ENCODE results near the gene USP40. TPM values are rescaled to one million over a fixed set of nuclear protein-coding genes. Genes with fewer than 3 reads are reported as not detected.

USP40 gene
- total RNA-seq, 6 experiments from 2014 or later, result 22.8 to 27.4 (median 24.3) TPM

DNA sequence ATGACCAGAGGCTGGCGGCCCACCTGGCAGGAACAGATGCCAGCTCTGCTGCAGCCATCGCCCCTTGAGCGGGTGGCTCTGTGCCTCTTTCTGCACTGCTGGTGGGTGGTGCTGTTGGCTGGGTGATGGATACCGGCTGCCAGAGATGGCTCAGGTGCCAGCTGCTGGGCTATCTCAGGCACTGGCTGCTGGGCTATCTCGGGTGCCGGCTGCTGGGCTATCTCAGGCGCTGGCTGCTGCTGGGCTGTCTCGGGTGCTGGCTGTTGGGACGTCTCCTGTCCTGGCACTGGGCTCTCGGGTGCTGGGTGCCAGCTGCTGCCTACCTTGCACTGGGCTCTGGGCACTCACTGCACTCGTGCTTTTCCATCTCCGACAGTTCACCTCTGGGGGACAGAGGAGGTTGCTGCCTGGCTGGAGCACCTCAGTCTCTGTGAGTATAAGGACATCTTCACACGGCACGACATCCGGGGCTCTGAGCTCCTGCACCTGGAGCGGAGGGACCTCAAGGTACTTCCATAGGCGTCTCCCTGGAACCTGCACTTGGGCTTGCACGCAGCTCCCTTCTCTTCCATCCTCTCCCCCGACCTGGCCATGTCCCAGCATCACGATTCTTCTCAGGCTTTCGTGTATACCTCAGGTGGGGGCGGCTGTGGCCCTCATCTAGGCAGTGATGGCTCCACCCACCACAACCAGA lies 98.4 kb downstream of the USP40 start:
- Mint-ChIP-seq H3K36me3 (ENCODE audit: low read depth) (peaks cover 17% of the 10 kb centered on the region), H3K4me1 (ENCODE audit: low read depth) (no peaks in the 10 kb centered on the region), H3K27me3 (ENCODE audit: insufficient read depth) (peaks cover 3% of the 10 kb centered on the region), H3K27ac (no peak overlapping the region), H3K9me3 (no peaks in the 10 kb centered on the region), H3K4me3 (no peak overlapping the region)
- DNase-seq, result no peak
- TF ChIP-seq, protein P1, sequence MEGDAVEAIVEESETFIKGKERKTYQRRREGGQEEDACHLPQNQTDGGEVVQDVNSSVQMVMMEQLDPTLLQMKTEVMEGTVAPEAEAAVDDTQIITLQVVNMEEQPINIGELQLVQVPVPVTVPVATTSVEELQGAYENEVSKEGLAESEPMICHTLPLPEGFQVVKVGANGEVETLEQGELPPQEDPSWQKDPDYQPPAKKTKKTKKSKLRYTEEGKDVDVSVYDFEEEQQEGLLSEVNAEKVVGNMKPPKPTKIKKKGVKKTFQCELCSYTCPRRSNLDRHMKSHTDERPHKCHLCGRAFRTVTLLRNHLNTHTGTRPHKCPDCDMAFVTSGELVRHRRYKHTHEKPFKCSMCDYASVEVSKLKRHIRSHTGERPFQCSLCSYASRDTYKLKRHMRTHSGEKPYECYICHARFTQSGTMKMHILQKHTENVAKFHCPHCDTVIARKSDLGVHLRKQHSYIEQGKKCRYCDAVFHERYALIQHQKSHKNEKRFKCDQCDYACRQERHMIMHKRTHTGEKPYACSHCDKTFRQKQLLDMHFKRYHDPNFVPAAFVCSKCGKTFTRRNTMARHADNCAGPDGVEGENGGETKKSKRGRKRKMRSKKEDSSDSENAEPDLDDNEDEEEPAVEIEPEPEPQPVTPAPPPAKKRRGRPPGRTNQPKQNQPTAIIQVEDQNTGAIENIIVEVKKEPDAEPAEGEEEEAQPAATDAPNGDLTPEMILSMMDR (IDR thresholded peaks at IDR 0.05), result no peak

DNA sequence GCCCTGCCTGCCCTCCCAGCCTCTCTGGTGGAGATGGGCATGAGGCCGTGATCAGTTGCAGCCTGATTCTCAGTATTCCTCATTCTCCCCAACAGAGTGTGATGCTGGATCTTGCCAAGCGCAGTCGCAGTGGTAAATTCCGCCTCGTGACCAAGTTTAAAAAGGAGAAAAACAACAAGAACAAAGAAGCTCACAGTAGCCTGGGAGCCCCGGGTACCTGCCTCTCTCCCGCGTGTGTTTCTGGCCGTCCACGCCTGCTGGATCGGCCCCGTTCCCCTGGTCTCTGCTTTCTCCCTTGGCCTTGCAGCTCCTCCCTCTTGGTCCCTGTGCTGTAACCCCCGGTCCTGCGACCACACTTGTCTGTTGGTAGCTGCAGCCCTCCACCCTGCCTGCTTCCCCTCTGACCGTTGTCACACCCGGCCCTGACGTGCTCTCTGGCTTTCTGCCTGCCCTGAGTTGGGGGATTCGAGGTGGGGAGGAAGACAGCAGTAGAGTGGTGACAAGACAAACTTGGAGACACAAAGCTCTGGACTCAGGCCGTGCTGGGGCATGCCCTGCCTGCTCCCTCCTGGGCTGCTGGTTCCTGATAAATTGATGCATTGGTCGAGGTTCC lies 99.5 kb downstream of the USP40 start:
- H3K4me1 Mint-ChIP-seq (ENCODE audit: low read depth), result no peaks in the 10 kb centered on the region
- H3K36me3 Mint-ChIP-seq (ENCODE audit: low read depth), result peaks cover 6% of the 10 kb centered on the region
- TF ChIP-seq, protein P1 (IDR thresholded peaks at IDR 0.05), result no peak

DNA sequence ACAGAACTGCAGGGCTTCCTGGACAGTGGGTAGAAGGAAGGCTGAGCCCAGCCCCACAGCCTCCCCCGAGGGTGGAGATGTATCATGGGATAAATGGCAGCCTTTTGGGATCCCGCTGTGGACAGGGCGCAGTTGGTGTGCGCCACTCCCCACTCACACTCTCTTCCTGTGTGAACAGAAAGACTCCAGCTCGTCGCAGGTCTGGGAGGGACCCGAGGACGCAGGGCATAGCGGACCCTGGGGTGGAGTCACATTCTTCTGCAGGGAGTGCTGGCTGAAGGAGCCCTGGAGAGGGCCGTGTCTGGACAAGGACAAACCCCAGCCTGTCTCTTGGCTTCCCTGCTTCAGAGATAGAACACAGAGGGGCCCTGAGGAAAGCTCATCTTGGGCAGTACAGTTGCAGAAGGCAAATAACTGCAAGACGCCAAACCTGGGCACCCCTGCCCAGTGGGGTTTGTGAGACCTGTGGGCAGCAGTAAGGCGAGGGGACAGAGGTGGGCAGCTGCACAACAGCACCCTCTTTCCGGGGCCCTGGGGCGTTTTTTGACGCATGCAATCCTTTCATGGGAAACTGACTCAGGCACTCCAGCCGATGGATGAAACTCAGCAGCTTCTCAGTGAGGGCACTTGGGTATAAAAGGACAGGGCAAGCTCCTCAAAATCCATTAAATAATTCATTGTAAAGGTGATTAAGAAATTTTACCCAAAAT lies 101.9 kb downstream of the USP40 start:
- Mint-ChIP-seq H3K27ac (no peak overlapping the region), H3K9me3 (no peaks in the 10 kb centered on the region), H3K36me3 (ENCODE audit: low read depth) (peaks cover 6% of the 10 kb centered on the region; the same call in 1 of the 2 replicates), H3K4me1 (ENCODE audit: low read depth) (no peaks in the 10 kb centered on the region), H3K4me3 (no peak overlapping the region), H3K27me3 (ENCODE audit: insufficient read depth) (peaks cover 3% of the 10 kb centered on the region)
- TF ChIP-seq, protein P1 (IDR thresholded peaks at IDR 0.05), result no peak
- DNase-seq, result no peak

More for the DNA sequence above, 99.5 kb downstream of the USP40 start:
- H3K27ac Mint-ChIP-seq, result no peak overlapping the region
- H3K4me3 Mint-ChIP-seq, result no peak overlapping the region
- DNase-seq, result no peak
- H3K27me3 Mint-ChIP-seq (ENCODE audit: insufficient read depth), result peaks cover 3% of the 10 kb centered on the region
- H3K9me3 Mint-ChIP-seq, result no peaks in the 10 kb centered on the region

- Mint-ChIP-seq H3K4me1 (ENCODE audit: low read depth) (no peaks in the 10 kb centered on the region), H3K9me3 (no peaks in the 10 kb centered on the region), H3K4me3 (no peak overlapping the region), H3K27ac (no peak overlapping the region), H3K27me3 (ENCODE audit: insufficient read depth) (no peaks in the 10 kb centered on the region; the same call in 1 of the 2 replicates), H3K36me3 (ENCODE audit: low read depth) (peaks cover 6% of the 10 kb centered on the region; the same call in 1 of the 2 replicates)
- no peak for DNase-seq
- TF ChIP-seq, protein P1 (IDR thresholded peaks at IDR 0.05), result no peak
Measured at GRCh38 chr2:233464056-233464455, 102.5 kb downstream of the USP40 start.

DNA sequence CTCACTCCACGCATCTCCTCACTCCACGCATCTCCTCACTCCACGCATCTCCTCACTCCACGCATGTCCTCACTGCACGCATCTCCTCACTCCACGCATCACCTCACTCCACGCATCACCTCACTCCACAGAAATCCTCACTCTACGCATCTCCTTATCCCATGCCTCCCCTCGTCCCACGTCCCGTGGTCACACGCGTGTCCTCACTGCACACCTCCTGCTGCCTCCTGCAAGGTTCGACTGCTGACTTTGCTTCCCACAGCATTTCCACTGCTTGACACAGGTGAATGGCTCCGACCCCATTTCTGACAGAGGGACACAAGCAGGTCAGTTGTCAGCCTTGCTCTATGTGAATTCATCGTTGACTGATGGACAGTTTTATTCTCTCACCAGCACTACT lies 103.0 kb downstream of the USP40 start:
- Mint-ChIP-seq H3K27me3 (ENCODE audit: insufficient read depth) (no peaks in the 10 kb centered on the region; the same call in 1 of the 2 replicates), H3K36me3 (ENCODE audit: low read depth) (peaks cover 5% of the 10 kb centered on the region; the same call in 1 of the 2 replicates), H3K4me1 (ENCODE audit: low read depth) (no peaks in the 10 kb centered on the region), H3K27ac (no peak overlapping the region), H3K9me3 (no peaks in the 10 kb centered on the region), H3K4me3 (no peak overlapping the region)
- DNase-seq, result no peak
- TF ChIP-seq, protein P1 (IDR thresholded peaks at IDR 0.05), result no peak

Measured in HFFc6 (cell line).